GM18508 (cell line): ENCODE results near the gene RPL7A.

ENCODE experiments used
- ATAC-seq: cut with Tn5 transposase; IDR thresholded peaks from one replicate; pipeline ENCODE4 v1.9.1; 2021; ENCODE audit warnings: moderate number of reproducible peaks; ENCODE audit not compliant: insufficient read depth, unreplicated experiment

The RPL7A gene

DNA sequence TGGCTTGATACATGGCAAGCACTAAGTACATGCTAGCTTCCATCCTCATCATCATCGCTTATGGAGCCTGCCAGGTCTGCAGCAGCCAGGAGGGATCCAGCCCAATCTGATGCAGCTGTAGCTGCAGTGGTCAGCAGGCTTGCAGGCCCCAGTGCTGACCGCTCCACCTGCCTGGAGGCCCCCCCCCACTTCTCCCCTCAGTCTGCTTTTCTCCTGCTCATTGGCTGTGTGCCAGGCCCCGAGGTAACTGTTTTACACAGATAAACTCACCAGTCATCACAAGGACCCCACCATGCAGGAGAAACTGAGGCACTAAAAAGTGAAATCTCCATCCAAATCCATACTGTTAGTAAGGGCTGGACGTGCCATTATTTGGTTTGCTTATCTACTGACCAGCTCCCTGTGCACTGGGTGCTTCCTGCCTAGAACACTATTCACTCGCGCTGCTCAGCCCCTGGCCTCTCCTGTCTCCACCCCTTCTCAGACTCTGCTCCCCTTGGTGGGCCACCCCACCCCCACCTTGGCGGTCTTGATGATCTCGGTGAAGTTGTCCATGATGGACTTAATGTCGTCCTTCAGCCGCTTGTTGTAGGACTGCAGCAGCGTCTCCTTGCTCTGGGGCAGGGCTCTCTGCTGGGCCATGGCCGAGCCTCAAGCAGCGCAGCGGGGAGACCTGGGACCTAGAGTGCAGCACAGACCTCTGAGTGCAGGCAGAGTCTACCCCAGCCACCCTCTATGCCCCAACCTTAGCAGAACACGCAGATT is 1.8 kb upstream of the RPL7A start:
- ATAC-seq: no peak

DNA sequence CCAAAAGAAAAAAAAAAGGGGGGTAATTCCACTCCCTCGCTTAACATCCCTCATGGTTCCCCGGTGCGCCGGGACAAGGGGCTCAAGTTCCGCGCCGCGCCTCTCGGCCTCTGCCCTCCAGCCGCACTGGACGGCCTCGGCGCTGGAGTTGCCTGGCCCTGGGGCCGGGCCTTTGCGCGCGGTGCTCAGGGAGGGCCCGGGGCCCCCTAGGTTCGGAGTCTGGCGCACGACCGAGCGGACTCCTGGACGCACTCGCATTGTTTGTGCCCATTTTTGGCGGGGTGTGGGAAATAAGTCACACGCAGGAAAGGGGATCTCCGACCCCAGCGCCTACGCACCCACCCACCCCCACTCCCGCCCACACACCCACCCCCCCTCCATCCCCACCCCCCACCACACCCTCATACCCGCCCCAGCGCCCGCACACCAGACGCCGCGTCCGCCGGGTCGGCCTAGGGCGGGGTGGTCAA is 468 bp upstream of the RPL7A start:
- no peak for ATAC-seq

- ATAC-seq: no peak
These were observed 928 bp downstream of the RPL7A start for GRCh38 chr9:133348718-133349573.

DNA sequence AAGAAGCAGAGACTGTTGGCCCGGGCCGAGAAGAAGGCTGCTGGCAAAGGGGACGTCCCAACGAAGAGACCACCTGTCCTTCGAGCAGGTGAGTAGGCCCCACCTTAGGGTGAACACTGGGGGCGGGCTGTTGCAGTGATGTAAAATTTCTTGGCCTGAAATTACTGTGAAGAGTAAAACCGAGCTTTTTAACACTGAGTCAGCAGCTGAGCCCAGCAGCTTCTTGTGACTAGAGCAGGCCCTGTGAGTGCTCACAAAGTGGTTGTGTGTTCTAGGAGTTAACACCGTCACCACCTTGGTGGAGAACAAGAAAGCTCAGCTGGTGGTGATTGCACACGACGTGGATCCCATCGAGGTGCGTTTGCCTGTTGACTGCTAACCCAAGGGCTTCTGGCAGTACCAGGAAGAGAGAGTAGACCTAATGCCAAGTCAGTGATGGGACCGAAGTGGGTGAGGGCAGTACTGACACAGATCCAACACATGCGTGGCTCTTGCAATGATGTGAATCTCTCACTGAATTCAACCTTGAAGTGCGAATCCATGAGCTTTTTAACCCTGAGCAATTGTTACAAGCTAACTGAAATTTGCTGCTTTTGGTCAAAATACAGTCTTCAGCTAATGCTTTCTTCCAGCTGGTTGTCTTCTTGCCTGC is 2.1 kb downstream of the RPL7A start:
- no peak for ATAC-seq

DNA sequence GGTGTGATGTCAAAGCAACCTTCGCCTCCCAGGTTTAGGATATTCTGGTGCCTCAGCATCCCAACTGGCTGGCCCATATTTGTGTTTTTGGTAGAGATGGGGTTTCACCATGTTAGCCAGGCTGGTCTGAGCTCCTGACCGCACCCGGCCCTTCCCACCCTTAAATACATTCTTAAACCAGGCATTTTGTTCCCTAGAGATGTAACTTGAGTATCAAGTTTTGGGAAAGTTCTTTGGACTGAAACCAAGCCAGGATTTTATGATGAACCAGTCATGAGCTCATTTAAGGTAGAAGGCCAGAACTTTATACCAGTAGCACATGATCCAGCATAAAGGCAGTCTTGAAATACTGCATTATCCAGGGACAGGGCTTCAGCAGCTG is 3.5 kb downstream of the RPL7A start:
- ATAC-seq: no peak

DNA sequence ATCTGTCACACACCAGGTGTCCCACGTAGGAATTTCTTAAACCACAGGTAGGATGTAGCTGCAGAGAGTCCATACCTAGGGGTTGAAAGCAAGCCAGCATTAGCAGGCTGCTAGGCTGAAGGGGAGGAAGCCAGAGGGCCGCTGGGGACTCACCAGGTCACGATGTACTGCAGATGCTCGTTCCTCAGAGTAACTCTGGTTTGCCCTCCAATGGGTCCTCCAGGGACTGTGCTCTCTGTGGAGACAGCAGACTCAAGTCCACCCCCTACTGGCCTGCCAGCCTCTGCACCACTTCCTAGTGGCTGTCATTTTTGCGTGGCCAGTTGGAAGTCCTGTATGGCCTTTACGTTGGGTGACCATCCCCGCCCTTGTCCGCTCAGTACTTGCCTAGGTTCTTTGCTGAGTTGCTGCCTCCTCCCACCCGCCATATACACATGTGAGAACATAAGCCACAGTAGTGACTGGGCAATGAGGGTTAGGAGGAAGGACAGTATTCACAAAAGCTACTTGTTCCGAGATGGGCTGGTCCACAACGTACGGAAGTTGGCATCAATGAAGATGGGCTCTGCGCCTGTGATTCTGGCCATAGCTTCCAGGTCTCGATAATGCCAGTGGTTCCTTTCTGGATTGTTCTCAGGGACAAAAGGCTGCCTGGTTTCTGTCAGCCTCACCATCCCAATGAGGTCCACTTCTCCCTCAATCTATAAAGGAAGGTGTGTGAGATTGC is 4.1 kb downstream of the RPL7A start:
- no peak for ATAC-seq

DNA sequence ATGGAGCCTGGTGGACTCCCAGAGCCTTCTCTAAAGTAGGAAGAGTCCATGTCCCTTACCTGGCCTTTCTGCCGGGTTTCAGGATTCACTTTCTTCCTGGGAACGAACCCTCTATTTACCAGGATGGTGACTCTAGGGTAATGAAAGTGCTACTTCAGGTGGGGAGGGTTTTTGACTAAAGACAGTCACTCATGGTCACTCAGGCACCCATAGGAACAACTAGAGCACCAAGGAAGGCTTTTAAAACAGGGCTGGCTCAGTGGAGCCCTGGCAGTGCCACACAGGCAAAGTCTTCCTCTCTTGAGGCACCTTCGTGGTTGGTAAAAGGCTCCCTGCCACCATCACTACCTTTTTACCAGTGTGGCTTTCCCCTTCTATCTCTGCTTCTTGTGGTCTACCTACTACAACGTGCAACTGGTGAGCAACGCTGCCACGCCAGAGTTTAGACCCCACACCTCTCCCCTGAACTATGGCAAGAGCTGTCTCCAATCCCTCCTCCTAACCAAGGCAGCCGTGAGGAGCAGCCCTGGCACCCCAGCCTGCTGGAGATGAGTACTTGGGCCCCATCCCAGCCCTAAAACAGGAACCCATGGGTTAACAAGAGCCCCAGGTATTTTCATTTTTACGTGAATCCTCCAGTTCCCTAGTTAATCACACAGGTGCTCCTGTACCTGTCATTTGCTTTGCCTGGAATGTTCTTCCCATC is 4.8 kb downstream of the RPL7A start:
- no peak for ATAC-seq

GRCh38 chr9:133353548-133353947 is 5.5 kb downstream of the RPL7A start:
- no peak for ATAC-seq

- no peak for ATAC-seq
These were observed 6.7 kb downstream of the RPL7A start for GRCh38 chr9:133354766-133355165.

DNA sequence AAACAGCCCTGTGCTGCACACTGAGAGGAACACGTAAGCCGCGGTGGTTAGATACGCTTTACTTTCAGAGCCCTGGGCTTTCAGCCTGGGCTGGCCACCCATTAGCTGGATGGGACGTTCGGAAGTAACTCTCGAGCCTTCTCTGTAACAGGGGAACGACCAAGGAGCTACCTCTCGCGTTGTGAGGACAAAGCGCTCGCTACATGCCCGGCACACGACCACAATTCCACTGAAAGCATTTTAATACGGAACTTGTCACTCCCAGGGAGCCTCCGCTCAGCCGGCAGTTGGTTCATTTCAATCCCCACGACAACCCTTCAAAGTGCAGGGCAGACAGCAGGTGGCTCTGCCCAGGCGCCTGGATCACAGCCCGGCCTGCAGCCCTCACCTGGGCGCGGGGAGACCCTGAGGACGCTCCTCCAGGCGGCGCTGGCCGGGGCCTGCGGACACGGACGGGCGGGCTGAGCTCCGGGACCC is 7.9 kb downstream of the RPL7A start:
- ATAC-seq: no peak

GRCh38 chr9:133356391-133357091 is 8.5 kb downstream of the RPL7A start, which contains the start of the genes SURF1 and SURF2:
SURF1 (minus strand) TSS chr9:133356487; CDS start chr9:133356453, 34 bp downstream.
SURF2 (plus strand) TSS chr9:133356550; CDS start chr9:133356593, 43 bp downstream.
- no peak for ATAC-seq

DNA sequence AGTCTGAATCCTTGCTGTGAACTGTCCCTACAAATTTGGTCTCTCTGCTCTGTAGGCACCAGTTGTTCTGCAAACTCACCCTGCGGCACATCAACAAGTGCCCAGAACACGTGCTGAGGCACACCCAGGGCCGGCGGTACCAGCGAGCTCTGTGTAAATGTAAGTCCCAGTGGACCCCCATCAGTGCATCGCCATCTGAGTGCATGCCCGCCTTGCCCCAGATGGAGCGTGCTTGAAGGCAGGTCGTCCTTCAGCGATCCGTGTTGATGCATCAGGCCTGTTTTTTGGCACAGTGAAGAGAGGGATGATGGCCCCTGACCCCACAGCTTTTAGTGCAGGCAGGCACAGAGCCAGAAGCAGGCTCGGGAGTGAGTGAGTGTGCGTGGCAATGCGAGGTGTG is 9.6 kb downstream of the RPL7A start:
- ATAC-seq: no peak

DNA sequence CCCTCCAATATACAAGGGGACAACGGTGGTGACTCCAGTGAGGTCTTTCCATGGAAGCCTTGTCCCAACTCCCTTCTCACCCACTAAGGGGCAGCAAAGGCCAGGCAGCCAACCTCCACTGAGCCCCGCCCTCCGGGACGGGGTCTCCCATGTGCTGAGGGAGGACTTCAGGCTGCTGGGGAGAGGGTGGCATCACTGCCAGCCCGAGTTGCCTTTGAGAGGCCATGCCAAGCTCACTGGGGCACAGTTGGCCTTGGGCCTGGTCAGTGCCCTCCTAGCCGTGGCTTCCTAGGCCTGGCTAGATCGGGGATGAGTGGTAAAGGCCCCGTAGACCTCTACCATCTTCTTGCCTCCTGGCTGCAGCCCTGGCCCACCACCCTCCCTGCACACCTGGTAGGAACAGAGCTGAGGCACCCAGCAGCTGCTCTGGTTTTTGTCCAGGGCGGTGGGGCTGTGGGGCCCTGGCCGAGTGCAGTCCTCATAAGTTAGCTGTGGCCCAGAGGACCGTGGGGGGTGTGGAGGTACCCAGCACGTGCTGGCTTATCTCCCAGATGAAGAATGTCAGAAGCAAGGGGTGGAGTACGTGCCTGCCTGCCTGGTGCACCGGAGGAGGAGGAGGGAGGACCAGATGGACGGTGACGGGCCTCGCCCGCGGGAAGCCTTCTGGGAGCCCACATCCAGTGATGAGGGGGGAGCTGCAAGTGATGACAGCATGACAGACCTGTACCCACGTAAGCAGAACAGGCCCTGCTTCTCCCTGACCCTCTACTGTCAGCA is 11.6 kb downstream of the RPL7A start:
- ATAC-seq: no peak

GRCh38 chr9:133360400-133361393 is 12.7 kb downstream of the RPL7A start:
- no peak for ATAC-seq

GRCh38 chr9:133361507-133362092 is 13.6 kb downstream of the RPL7A start:
- ATAC-seq: no peak

- no peak for ATAC-seq
These were observed 14.5 kb downstream of the RPL7A start for GRCh38 chr9:133362359-133363044.
